GM18873 (cell line): Measurements from ENCODE around the gene SLC36A2.

Experiments
- ATAC-seq: cut with Tn5 transposase; IDR thresholded peaks from one replicate; pipeline ENCODE4 v1.9.1; 2021; ENCODE audit warnings: mild to moderate bottlenecking, moderate library complexity, moderate number of reproducible peaks; ENCODE audit not compliant: unreplicated experiment, low FRiP score

The SLC36A2 gene

GRCh38 chr5:151286246-151286645 is 61.1 kb downstream of the SLC36A2 start:
- no peak for ATAC-seq

- no peak for ATAC-seq
These were observed 61.7 kb downstream of the SLC36A2 start for GRCh38 chr5:151285683-151286082.

- no peak for ATAC-seq
These were observed 62.9 kb downstream of the SLC36A2 start for GRCh38 chr5:151284392-151284967.

GRCh38 chr5:151283120-151283825 is 64.1 kb downstream of the SLC36A2 start:
- no peak for ATAC-seq

- no peak for ATAC-seq
These were observed 66.2 kb downstream of the SLC36A2 start for GRCh38 chr5:151281001-151281639.

GRCh38 chr5:151280443-151280842 is 66.9 kb downstream of the SLC36A2 start:
- no peak for ATAC-seq

- ATAC-seq = no peak
These were observed 68.5 kb downstream of the SLC36A2 start for GRCh38 chr5:151278845-151279244.

GRCh38 chr5:151275803-151276202 is 71.6 kb downstream of the SLC36A2 start:
- ATAC-seq = no peak

GRCh38 chr5:151274666-151275065 is 72.7 kb downstream of the SLC36A2 start:
- no peak for ATAC-seq

- no peak for ATAC-seq
These were observed 76.0 kb downstream of the SLC36A2 start for GRCh38 chr5:151271336-151271735.

GRCh38 chr5:151270599-151270998 is 76.8 kb downstream of the SLC36A2 start:
- ATAC-seq = peak; percentile 86

- ATAC-seq = no peak
These were observed 79.7 kb downstream of the SLC36A2 start for GRCh38 chr5:151267491-151268260.
